B cell (primary cell): Measurements from ENCODE around the gene C14orf180. TPM values are rescaled to one million over a fixed set of nuclear protein-coding genes. Genes with fewer than 3 reads are reported as not detected.

Experiments
- ATAC-seq: fragments of 200-7000 bp; cut with Tn5 transposase; one replicate; pipeline ENCODE4 v1.10.0; 2021; ENCODE audit warnings: low read depth, mild to moderate bottlenecking, moderate number of reproducible peaks, moderate library complexity
- CTCF ChIA-PET: fragments of 350-600 bp; sonication (Branson Sonifier 250); formaldehyde crosslinking; loops from one replicate; lab custom pipeline; 2021; ENCODE audit warnings: antibody characterized with exemption, inconsistent platforms; lab: Charles Lee
- POLR2A ChIA-PET: fragments of 350-600 bp; sonication (Branson Sonifier 250); formaldehyde crosslinking; loops from one replicate; lab custom pipeline; 2021; ENCODE audit warnings: antibody characterized with exemption; lab: Charles Lee
- DNase-seq: peaks from one replicate; pipeline ENCODE4 v3.0.0; 2013
- H2AFZ ChIP-seq: 2 replicates; pipeline ENCODE4 v1.6.1; 2012; ENCODE audit warnings: mild to moderate bottlenecking, low read depth, low read length; ENCODE audit not compliant: insufficient read depth, poor library complexity, severe bottlenecking
- H3K27ac ChIP-seq, 2 donors: 1 replicate in 1 of 2; 2 replicates in 1 of 2; pipeline ENCODE4 v1.5.1; 2012 to 2013; ENCODE audit warnings: low read length in 2 of 2, mild to moderate bottlenecking in 2 of 2, moderate library complexity in 1 of 2
- H3K27me3 ChIP-seq, 4 experiments: fragments of 200-600 bp in 1 of 4; sonication (generic) in 1 of 4; replicated peaks in 1 of 4; 1 replicate in 2 of 4; 2 replicates in 2 of 4; pipeline versions ENCODE4 v1.6.1 to v1.7.0; 2013 to 2016; ENCODE audit warnings: low read length in 3 of 4, mild to moderate bottlenecking in 2 of 4, mixed read lengths in 1 of 4, moderate library complexity in 1 of 4; ENCODE audit not compliant: insufficient read depth in 4 of 4, control insufficient read depth in 3 of 4; ENCODE audit errors: control extremely low read depth in 1 of 4
- H3K36me3 ChIP-seq, 2 experiments: replicated peaks in 1 of 2; 1 replicate in 1 of 2; 2 replicates in 1 of 2; pipeline versions ENCODE4 v1.6.1 to v1.7.1; 2013; ENCODE audit warnings: low read length in 1 of 2; ENCODE audit not compliant: insufficient read depth in 2 of 2, control insufficient read depth in 1 of 2; ENCODE audit errors: control extremely low read depth in 1 of 2, extremely low read depth in 1 of 2
- H3K4me1 ChIP-seq, 2 donors: fragments of 200-600 bp in 1 of 2; sonication (generic) in 1 of 2; 1 replicate in 1 of 2; 2 replicates in 1 of 2; pipeline versions ENCODE4 v1.5.1 to v1.6.1; 2013 to 2017; ENCODE audit warnings: low read length in 2 of 2; ENCODE audit not compliant: control insufficient read depth in 2 of 2, insufficient read depth in 2 of 2
- H3K4me2 ChIP-seq: replicated peaks from 2 replicates; pipeline ENCODE3; 2012; ENCODE audit warnings: mild to moderate bottlenecking, low read depth, low read length; ENCODE audit not compliant: poor library complexity, severe bottlenecking
- H3K4me3 ChIP-seq, 5 experiments: fragments of 200-600 bp in 1 of 5; sonication (generic) in 1 of 5; 1 replicate in 3 of 5; 2 replicates in 2 of 5; pipeline versions ENCODE4 v1.5.1 to v1.7.0; 2011 to 2016; ENCODE audit warnings: low read length in 4 of 5, mild to moderate bottlenecking in 4 of 5, low read depth in 2 of 5, control low read depth in 1 of 5, moderate library complexity in 1 of 5; ENCODE audit not compliant: insufficient read depth in 1 of 5; ENCODE audit errors: control extremely low read depth in 1 of 5, extremely low read depth in 1 of 5
- H3K79me2 ChIP-seq: fragments of 200-600 bp; sonication (generic); one replicate; pipeline ENCODE4 v1.6.0; 2016; ENCODE audit warnings: low read length; ENCODE audit not compliant: control insufficient read depth, insufficient read depth
- H3K9ac ChIP-seq: fragments of 200-600 bp; sonication (generic); 2 replicates; pipeline ENCODE4 v1.6.1; 2017; ENCODE audit warnings: mild to moderate bottlenecking, low read length, moderate library complexity
- H3K9me3 ChIP-seq, 3 donors: one replicate each; pipeline versions ENCODE4 v1.6.1 to v1.7.1; 2013; ENCODE audit warnings: low read length in 2 of 3; ENCODE audit not compliant: control insufficient read depth in 2 of 3, insufficient read depth in 1 of 3; ENCODE audit errors: control extremely low read depth in 1 of 3
- H4K20me1 ChIP-seq: 2 replicates; pipeline ENCODE4 v1.6.0; 2012; ENCODE audit warnings: mild to moderate bottlenecking, low read length; ENCODE audit not compliant: insufficient read depth, control insufficient read depth, poor library complexity, severe bottlenecking
- H3K27ac Mint-ChIP-seq: one replicate; pipeline ENCODE4 v1.8.0; 2021; ENCODE audit warnings: mixed read lengths
- H3K27me3 Mint-ChIP-seq: one replicate; pipeline ENCODE4 v1.8.0; 2021; ENCODE audit warnings: mixed read lengths
- H3K4me1 Mint-ChIP-seq: one replicate; pipeline ENCODE4 v1.8.0; 2021; ENCODE audit warnings: mixed read lengths
- H3K4me3 Mint-ChIP-seq: one replicate; pipeline ENCODE4 v1.8.0; 2021; ENCODE audit warnings: mixed read lengths
- H3K9me3 Mint-ChIP-seq: one replicate; pipeline ENCODE4 v1.8.0; 2022; ENCODE audit warnings: mixed read lengths; ENCODE audit not compliant: insufficient read depth
- CTCF ChIP-seq: fragments of 200-600 bp; IDR thresholded peaks from one replicate; pipeline ENCODE4 v1.8.0; 2022; ENCODE audit warnings: antibody characterized with exemption, mild to moderate bottlenecking
- EZH2 ChIP-seq: IDR thresholded peaks from 2 replicates; pipeline ENCODE4 v1.6.1; 2012; ENCODE audit warnings: borderline replicate concordance, low read depth, mild to moderate bottlenecking, moderate library complexity, low read length; ENCODE audit not compliant: insufficient read depth, poor library complexity, severe bottlenecking
- WGBS: methylation state at CpG from one replicate; pipeline ENCODE4 v1.1.5; 2013; ENCODE audit warnings: missing lambda C conversion rate; ENCODE audit not compliant: insufficient coverage; 5-methylcytosine and 5-hydroxymethylcytosine counted together
- intact Hi-C: fragments of 100-400 bp; cut with micrococcal nuclease; formaldehyde crosslinking; loops from one replicate; pipeline ENCODE4 v1.10.0; 2022
- polyA plus RNA-seq: library from polyadenylated mRNA; depleted of rRNA; stranded (reverse); fragments of >200 nt; gene quantifications from 2 replicates; pipeline ENCODE4 v1.2.3, GENCODE V29; 2012
- total RNA-seq, 2 donors: library from RNA; stranded (reverse); fragments of 120-200 nt in 1 of 2; gene quantifications; 1 replicate in 1 of 2; 2 replicates in 1 of 2; pipeline versions ENCODE4 v1.2.3 to v1.2.4, GENCODE V29; 2013 to 2022

C14orf180 gene
- total and polyA plus RNA-seq, 2 donors (not counting 1 experiment from before 2014, with no cell fraction given) = not detected

GRCh38 chr14:104595911-104596450 lies 16.4 kb downstream of the C14orf180 start:
- ATAC-seq (no peak), DNase-seq (no peak)
- H3K27me3 ChIP-seq = peaks cover 0 to 8% (median 0%) of the 10 kb centered on the region in 4 experiments
- H3K9me3 Mint-ChIP-seq = no peaks in the 10 kb centered on the region
- no peak overlapping the region for H3K4me2 ChIP-seq
- peaks cover 16% of the 10 kb centered on the region for H3K27me3 Mint-ChIP-seq
- no peak overlapping the region for H2AFZ ChIP-seq
- H3K79me2 ChIP-seq = no peaks in the 10 kb centered on the region
- peaks cover 2% of the 10 kb centered on the region for H3K4me1 Mint-ChIP-seq
- H3K27ac ChIP-seq = no peak overlapping the region
- H3K9me3 ChIP-seq = no peaks in the 10 kb centered on the region
- no peaks in the 10 kb centered on the region for H3K4me1 ChIP-seq
- H3K27ac Mint-ChIP-seq = no peak overlapping the region
- ChIA-PET CTCF (no interaction called here), POLR2A (interaction anchor here (0.6 kb wide), 2 partner anchors 11 to 213 kb away, joined by 3 to 7 read pairs; no protein-coding TSS in a partner anchor)
- 68% methylated on average over 6 of the region's 6 CpGs for WGBS
- no peak overlapping the region for H3K9ac ChIP-seq
- H3K36me3 ChIP-seq = no peaks in the 10 kb centered on the region
- H4K20me1 ChIP-seq = no peaks in the 10 kb centered on the region
- intact Hi-C loops = no loop called here
- no peak overlapping the region for H3K4me3 Mint-ChIP-seq
- H3K4me3 ChIP-seq = no peak overlapping the region
- no peak for TF ChIP-seq CTCF
- TF ChIP-seq EZH2 = no peak

- H3K9me3 Mint-ChIP-seq = no peaks in the 10 kb centered on the region
- 86% methylated on average over 11 of the region's 11 CpGs for WGBS
- TF ChIP-seq EZH2 = no peak
- TF ChIP-seq CTCF = no peak
- H3K27ac Mint-ChIP-seq = no peak overlapping the region
- H3K4me2 ChIP-seq = no peak overlapping the region
- intact Hi-C loops = no loop called here
- no peaks in the 10 kb centered on the region for H3K36me3 ChIP-seq
- no peak overlapping the region for H2AFZ ChIP-seq
- no peaks in the 10 kb centered on the region for H4K20me1 ChIP-seq
- no peaks in the 10 kb centered on the region for H3K4me1 ChIP-seq
- peaks cover 0 to 10% (median 0%) of the 10 kb centered on the region in 4 experiments for H3K27me3 ChIP-seq
- H3K4me3 ChIP-seq = no peak overlapping the region
- DNase-seq (no peak), ATAC-seq (no peak)
- POLR2A ChIA-PET = interaction anchor here (0.6 kb wide), 2 partner anchors 10 to 213 kb away, joined by 3 to 7 read pairs; no protein-coding TSS in a partner anchor
- CTCF ChIA-PET = no interaction called here
- H3K79me2 ChIP-seq = no peaks in the 10 kb centered on the region
- H3K4me1 Mint-ChIP-seq = peaks cover 2% of the 10 kb centered on the region
- no peak overlapping the region for H3K9ac ChIP-seq
- no peaks in the 10 kb centered on the region for H3K9me3 ChIP-seq
- H3K27ac ChIP-seq = no peak overlapping the region
- peaks cover 16% of the 10 kb centered on the region for H3K27me3 Mint-ChIP-seq
- no peak overlapping the region for H3K4me3 Mint-ChIP-seq
Measured at GRCh38 chr14:104596451-104596918, 16.9 kb downstream of the C14orf180 start.
